HG03571 (cell line): Measurements from ENCODE around the gene TMUB1.

Source experiments
- ATAC-seq: cut with Tn5 transposase; IDR thresholded peaks from one replicate; pipeline ENCODE4 v1.9.1; 2021; ENCODE audit not compliant: unreplicated experiment

Gene TMUB1

DNA sequence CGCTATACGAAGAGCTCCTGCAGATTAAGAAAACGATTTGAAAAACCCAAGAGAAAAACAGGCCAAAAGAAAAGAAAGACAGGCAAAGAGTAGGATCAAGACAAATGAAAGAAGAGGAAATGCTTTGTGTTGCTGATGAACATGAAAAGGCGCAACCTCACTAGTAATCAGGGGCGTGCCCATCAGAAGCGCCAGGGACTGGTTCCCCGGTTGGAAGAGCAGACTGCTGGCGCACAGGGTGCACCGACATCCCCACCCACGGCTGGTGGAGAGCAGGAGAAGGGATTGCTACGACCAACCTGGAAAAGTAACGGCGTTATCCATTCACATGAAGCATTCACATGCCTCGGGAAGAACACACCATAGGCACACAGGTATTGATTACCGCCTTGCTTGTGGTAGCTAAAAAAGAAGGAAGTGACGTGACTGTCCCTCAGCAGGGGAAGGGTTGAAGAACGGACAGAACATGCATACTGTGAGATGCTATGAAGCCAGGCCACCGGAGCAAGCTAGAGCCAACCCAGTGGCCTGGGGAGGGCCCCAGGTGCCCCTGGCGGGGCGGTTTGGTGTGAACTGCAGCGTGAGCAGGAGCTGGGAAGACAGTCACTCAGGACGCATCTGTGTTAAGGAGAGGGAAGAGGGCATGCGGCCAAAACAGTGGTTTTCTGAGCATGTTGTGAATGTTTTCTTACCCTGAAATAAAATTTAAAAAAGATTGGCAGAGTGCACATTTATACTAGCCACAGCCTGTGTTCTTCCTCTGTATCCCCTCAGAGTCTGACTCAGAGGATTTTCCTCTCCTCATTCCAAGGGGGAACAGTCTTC lies 21.3 kb upstream of the TMUB1 start:
- ATAC-seq, result no peak

DNA sequence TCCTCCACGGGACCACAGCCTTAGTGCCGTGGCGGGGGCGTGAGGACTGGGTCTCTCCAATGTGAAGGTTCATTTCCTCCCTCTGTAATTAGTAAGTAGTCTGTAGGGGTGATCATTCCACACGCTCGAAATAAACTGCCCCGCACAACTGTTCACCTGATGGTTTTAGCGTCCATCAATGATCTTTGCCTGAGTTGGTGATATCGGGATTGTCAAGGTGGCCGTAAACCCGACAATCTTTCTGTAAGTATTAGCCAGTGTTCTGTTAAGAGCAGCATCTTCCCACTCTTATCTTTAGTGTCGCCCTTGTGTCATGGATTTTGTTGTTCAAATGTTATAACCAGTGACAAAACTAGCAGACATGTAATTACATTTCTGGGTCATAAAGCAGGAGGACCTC lies 20.7 kb upstream of the TMUB1 start:
- ATAC-seq, result no peak

DNA sequence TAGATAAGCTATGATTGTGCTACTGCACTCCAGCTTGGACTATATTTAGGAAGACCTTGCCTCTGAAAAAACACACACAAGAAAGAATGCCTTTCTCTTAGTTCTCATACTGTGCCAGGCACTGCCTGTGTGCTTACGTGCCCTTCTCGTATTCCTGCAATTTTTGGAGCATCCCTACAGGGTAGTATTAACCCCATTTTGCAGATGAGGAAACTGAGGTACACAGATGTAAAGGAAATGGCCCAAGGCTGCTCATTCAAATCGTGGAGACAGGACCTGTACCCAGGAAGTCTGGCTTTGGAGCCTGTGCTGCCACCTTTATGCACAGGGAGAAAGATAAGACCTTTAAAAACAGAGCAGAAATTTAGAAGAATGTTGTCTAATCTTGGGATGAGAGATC lies 19.7 kb upstream of the TMUB1 start:
- no peak for ATAC-seq

DNA sequence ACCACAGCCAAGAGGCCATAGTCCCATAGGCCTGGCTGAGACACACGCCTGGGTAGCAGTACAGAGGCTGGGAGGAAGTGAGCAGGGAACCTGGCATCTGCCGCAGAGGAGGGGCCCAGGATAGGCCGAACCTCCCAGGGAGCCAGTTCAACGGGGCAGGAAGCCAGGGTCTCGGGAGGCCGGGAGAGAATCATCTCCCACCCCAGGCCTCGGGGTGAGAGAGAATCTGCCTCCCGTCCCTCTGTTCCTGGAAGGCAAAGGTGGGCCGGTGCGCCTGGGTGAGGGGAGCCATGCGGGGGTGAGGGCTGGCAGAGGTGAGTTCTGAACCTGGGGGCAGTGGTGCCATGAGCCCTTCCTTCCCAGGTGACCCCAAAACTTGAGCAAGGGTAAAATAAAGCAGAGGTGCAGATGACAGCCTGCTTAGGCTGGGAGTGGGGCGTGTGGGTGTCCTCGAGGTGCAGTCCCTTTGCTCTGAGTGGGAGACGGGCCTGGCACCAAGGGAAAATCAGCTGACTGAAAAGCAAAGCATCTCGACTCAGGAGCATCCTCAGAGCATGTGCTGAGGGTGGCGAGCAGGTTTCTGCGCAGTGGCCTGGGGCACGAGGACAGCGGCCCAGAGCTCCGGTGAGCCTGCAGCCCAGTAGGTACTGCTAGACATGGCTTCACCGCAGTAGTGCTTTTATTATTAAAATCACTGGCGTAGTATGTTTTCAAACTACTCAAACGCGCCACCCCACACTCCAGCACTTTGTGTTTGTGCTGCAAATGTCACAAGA lies 18.5 kb upstream of the TMUB1 start:
- ATAC-seq, result no peak

DNA sequence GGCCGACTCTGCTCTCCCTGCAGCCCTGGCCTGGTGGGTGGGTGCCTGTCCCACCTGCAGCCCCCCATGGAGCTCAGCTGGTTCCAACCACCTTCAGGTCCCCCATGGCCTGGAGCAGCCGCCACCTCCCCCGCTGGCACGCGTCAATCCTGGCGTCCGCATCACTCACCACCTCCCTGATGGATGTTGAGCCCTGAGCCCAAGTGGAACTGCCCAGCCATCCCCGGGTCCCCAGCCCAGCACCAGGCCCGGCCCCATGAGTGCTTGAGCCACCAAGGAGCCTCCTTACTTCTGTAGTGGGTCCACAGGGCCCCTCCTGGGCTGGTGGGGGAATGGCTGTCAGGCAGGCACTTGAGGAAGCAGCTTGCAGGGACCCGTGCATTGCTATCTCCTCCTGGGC lies 17.6 kb upstream of the TMUB1 start:
- ATAC-seq, result no peak

DNA sequence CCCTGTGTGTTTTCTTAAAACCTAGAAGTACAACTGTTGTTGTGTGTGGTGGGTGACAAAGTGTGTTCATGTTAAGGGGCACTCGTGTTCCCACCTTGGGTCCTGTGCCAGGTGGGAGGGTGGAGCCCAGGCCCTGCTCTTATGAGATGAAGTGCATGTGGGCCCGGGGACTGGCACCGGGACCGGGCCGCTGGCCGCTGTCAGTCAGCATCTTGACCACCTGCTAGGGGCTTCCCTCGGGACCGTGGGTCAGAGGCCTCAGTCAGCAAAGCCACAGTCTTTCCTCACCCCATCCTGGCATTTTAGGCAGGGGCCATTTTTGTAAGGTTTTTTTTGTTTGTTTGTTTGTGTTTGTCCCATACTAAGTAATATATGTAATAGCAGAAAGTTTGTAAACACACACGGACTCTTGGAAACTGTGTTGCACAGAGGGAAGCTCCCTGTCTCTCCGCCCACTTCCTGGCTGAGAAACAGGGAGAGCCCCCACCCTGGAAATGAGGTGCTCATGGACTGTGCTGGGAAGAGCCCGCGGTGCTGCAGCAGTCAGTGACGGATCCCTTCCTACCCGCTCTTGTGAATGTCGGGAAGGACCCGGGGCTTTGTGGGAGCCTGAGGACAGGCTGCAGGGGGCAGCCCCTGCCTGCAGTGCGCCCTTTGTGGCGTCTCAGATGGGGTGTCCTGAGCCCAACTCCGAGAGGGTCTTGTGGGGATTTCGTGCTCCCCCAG lies 16.4 kb upstream of the TMUB1 start:
- no peak for ATAC-seq

DNA sequence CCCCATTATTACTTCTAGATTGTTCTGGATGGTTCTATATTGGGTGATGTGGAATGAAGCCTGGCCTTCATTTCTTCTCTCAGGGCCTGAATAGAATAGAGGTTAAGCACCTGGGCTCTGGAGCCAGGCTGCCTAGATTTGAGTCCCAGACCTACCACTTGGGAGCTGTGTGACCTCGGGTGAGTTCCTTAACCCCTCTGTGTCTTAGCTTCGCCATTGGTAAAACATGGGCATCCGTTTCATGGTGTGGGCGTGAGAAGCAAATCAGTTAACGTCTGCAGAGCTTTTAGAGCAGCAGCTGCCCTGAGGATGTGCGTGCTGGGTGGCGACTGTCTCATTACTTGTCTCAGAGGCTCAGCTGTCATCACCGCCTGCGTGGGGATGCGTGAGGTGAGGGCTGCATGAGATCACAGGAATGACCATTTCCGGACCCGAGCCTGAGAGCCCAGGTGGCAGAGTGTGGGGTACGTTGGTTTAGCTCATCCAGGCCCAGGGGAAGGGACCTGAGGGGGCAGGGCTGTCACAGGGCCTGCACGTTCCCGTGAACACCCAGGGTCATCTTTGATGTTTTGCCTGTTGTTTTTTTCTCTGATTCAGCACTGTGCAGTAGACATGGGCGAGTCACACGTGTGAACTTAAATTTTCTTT lies 12.7 kb upstream of the TMUB1 start:
- no peak for ATAC-seq

DNA sequence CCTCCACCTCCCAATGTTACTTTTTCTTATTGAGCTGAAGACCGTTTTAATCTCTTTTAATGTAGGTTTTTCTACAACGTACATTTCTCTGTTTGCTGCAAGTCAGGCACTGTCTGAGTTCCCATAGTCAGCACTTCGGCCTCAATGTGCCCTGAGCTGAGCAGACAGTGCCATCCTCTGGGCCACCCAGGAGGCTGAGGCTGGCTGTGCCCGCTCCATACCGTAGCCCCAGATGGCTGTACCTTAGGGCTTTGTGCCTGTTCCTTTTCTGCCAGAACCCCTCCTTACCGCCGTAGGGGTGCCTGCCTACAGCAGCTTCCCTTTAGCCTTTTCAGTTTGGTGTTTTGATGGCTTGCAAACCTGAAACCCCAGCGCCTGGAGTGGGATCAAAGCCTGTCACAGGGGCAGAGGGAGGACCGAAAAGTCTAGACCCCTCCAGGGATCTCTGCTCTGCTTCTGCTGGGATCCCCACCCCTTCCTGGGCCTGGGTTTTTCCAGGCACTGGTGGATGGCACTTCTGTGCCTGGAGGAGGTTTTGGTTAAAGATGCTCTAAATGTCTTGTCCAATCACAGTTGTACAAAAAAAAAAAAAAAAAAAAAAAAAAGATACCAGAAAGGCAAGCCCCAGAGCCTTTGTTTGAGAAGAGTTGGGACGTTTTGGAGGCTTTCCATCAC lies 12.0 kb upstream of the TMUB1 start:
- no peak for ATAC-seq

DNA sequence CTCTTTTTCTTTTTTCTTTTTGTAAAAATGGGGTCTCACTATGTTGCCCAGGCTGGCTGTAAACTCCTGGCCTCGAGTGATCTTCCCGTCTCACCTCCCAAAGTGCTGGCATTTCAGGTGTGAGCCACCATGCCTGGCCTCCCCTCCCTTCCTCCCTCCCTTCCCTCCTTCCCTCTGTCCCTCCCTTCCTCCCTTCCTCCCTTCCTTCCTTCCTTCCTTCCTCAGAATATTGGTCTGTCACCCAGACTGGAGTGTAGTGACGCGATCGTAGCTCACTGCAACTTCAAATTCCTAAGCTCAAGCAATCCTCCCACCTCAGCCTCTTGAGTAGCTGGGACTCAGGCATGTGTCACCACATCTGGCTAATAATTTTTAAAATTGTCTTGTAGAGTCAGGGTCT lies 11.4 kb upstream of the TMUB1 start:
- ATAC-seq, result no peak

DNA sequence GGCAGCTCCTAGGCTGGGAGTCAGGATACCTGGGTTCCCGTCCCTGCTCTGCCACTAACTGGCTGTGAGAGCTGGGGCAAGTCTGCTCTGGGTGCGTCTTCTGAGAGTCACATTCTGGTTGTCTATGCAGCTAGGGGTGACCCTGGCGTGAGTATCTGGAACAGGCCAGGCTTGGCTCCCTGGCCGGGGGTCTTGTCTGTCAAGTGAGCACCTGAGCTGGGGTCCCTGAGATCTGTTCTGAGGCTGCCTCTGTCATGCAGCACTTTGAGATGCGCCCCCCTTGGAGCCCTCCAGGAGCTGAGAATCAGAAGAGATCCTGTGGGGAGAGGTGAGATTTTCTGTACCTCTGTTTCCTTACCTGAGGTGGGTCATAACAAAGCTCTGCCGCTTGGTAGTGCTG lies 10.5 kb upstream of the TMUB1 start:
- ATAC-seq, result no peak

DNA sequence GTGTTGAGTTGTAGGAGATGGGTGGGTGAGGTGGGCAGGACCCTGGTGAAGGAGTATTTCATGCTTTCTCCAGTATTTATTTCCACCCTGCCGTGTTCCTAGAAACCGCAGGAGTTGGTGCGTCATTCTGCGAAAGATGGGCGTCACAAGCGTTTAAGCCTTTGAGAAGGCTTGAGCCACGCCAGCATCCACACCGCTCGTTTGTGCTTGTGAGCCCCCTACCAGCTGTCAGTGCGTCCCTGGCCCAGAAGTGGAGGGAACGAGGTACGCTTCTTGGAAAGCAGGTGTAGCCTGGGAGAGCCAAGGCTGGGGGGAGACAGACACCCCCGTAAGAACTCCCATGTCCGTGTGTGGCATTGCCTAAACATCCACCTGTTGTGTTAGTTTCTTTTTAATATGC lies 8.7 kb upstream of the TMUB1 start:
- ATAC-seq, result no peak

DNA sequence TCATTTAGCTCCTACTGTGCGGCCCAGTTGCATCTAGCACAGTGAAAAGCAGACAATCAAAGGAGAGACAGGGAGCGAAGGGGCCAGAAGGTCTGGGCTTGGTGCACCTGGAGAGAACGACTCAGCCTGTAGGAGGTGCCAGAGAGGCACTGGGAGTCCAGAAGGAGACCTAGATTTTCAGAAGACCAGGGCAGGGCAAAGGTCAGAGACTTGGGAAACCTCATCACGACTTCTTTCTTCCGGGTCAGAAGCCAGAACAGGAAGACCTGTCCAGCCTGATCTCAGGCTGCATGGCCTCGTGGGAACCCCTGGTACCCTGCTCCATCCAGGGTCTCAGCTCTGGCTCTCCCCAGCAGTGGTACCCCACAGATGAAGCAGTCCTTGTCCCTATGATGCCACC lies 8.1 kb upstream of the TMUB1 start:
- ATAC-seq, result no peak

DNA sequence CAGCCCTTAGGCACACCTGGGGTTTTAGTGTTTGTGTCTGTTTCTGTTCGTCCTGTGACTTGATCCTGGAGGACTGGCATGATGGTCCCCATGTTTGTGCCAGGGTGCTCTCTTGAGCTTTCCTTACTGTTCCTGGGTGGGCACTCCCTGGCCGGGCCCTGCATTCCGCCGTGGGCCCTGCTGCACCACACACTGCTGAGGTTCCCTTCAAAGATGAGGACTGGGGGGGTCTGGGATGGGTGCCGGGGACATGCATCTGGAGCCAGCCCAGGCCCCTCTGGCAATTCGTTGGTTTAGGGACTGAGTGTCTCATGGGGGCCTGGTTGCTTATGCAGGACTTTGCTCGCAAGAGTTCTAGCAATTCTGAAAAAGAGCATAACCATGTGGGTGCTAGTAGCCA lies 7.7 kb upstream of the TMUB1 start:
- ATAC-seq, result no peak

DNA sequence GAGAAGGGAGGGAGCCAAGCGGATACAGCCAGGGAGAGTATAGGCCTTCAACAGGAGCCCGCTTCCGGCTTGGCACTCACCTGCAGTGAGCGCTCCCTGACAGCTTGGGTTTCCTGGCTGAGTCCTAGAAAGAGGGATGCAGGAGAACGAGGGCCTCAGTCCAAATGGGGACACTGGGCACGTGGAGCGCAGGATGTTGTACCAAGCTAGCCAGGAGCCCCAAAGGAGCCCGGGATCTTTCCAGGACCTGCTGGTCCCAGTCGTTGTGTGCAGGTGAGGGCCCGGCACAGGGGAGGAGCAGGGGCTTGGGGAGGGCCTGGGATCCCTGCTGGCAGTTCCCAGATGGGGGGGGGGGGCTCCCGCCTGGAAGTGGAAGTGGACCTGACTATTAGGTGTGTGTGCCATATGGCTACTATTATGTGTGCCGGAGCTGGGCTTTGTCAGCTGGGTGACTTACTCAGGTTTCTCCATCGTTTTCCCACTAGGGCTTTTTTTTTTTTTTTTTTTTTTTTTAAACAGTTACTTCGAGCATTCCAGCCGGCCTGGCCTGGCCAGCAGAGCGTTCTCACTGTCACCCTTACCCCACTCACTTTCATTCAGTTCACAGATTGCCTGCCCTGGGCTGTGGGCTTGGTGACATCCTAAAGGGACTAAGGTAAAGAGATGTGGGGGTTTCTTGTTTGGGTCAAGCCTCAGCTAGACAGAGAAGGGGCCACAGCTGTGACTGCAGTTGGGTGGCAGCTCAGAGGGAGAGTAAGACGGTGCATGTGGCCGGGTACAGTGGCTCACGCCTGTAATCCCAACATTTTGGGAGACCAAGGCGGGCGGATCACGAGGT lies 6.8 kb upstream of the TMUB1 start:
- no peak for ATAC-seq

DNA sequence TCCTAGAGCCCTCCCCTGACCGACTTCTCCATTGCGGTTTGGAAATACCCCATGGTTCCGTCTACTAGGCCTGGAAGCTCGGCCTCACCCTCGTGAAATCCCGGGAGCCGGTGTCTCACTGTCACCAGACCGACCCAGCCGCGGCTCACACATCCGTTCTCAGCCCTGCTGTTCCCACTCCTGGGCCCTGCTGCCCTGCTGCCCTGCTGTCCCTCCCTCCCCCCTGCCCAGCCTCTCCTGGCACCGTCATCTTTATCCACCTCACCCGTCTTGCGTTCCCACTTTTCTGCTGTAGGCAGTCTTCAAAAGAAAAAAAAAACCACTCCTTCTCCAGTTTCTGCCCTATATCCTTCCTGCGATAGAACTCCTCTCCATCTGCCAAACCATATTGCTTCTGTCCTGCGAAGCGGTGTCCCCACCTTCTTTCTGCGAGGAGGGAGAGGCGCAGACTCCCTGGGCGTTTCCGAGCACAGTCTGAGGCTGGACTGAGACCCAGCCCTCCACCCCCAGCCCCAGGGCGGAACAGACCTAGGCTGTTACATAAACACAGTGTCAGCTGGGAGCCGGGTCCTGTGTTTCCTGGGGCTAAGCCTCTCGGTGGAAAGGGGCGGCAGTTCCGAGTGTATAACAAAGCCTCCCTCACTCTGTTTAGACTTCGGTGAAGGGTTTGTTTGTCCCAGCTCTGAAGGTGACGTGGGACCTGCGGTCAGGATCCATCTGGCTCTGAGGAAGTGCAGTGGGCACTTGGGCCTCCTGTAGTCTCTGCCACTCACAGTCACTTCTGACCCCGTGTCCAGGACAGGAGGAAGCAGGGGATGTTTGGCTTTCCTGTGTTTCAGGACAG lies 5.8 kb upstream of the TMUB1 start:
- ATAC-seq, result no peak

DNA sequence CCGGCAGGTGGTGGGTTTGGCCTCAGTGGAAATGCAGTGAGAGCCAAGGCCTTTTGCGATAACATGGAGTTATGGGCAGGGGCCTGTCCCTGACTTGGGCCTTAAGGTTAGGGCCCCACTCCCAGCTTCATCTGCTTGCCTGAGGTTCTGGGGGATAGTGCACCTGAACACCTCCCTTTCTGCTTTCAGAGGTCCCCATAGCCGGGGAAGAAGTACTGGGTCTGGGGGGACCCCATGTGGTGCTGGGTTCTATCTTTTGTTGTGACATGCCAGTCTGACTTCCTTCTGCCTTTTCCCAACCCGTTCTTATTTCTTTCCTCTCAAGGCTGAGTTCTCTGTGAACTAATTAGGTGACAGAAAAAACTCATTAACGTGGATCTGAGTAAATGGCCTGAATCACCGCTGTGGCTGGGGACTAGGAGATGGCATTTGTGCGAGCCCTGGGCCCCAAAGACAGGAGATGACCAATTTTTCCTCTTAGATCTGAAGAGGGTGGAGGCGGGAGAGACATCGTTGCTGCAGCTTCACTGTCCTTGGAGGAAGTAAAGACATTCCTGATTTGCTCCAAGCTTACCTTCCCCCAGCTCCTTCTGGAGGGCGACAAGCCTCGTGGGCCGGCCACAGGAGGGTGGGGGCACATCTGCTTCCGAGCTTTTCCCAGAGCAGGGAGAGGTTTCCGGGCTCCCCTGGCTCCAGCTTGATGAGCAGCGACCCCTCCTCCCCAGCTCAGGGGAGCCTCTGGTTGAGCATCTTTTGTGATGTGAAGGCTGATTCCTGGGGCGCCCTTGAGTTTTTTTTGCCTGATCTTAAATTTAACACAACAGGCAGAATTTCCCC lies 4.9 kb upstream of the TMUB1 start:
- no peak for ATAC-seq

DNA sequence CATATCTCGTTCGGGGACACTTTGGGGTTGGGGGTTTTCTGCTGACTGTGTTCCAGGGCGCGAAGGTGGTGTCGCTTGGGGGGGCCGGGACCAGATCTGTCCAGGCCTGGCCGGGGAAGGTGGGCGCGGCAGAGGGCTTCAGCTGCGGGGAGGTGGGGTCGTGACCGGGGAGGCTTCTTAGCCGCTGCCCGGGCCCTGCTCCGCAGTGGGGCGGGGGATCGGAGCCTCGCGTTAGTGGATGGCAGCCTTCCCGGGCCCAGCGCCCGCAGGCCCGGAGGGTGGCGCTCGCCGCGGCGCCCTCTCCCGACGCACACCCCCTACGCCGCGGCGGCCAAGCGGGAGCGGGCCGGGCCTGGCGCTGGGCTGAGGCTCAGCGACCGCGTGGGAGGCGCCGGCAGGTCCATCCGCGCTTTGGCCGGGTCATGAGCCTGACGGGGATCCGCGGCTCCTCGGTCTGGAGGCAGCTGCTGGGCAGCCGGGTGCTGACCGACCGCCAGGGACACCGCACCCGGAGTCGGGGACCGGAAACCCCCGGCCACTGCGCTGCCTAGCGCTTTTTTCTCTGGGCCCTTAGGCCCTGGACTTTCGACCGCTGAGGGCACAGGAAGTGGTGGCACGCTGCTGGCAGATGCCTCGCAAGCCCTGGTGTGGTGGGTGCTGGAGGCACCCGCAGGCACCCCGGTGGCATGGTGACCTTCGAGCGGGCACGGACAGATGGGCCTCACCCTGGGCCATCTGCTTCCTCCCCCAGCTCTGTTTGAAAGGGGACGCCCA lies 4.1 kb upstream of the TMUB1 start:
- no peak for ATAC-seq
